Ovary (tissue), 3 donors: ENCODE data around the gene LRRTM4.
"Not testable (repeated sequence)": the region's sequence is repeated elsewhere in the genome, so short reads cannot be mapped to it uniquely, and the experiment has no call there.

ENCODE experiments used
- CTCF ChIP-seq, 3 donors: fragments of 450-650 bp in 2 of 3; fragments of 200-600 bp in 1 of 3; IDR thresholded peaks; one replicate each; pipeline versions ENCODE4 v1.5.1 to v1.8.0; 2016 to 2022; ENCODE audit warnings: antibody characterized with exemption in 3 of 3, mild to moderate bottlenecking in 1 of 3
- POLR2A ChIP-seq: fragments of 450-650 bp; IDR thresholded peaks from one replicate; pipeline ENCODE4 v1.6.1; 2017; ENCODE audit warnings: antibody characterized with exemption, mild to moderate bottlenecking, moderate library complexity
- donor health status: DM: no; HTN: no; CAD: no.

- not testable (repeated sequence) for TF ChIP-seq CTCF (IDR thresholded peaks at IDR 0.05); POLR2A
These were observed 492.9 kb downstream of the LRRTM4 start for GRCh38 chr2:77029237-77029636.
